ENCODE data around the gene TPK1.

- TF ChIP-seq EZH2 (IDR thresholded peaks at IDR 0.05; ENCODE audit: insufficient read depth, low read length): no peak
- TF ChIP-seq, protein P1, sequence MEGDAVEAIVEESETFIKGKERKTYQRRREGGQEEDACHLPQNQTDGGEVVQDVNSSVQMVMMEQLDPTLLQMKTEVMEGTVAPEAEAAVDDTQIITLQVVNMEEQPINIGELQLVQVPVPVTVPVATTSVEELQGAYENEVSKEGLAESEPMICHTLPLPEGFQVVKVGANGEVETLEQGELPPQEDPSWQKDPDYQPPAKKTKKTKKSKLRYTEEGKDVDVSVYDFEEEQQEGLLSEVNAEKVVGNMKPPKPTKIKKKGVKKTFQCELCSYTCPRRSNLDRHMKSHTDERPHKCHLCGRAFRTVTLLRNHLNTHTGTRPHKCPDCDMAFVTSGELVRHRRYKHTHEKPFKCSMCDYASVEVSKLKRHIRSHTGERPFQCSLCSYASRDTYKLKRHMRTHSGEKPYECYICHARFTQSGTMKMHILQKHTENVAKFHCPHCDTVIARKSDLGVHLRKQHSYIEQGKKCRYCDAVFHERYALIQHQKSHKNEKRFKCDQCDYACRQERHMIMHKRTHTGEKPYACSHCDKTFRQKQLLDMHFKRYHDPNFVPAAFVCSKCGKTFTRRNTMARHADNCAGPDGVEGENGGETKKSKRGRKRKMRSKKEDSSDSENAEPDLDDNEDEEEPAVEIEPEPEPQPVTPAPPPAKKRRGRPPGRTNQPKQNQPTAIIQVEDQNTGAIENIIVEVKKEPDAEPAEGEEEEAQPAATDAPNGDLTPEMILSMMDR (IDR thresholded peaks at IDR 0.05; ENCODE audit: insufficient read depth, low read depth, low read length): no peak
These were observed 49.6 kb upstream of the TPK1 start for GRCh38 chr7:144885478-144885877.

All from astrocyte (in vitro differentiated cells and primary cell).